H9 (cell line): ENCODE results near the gene TSPAN5. TPM values are rescaled to one million over a fixed set of nuclear protein-coding genes. Genes with fewer than 3 reads are reported as not detected.

Source experiments
- DNase-seq: peaks from one replicate; pipeline ENCODE4 v3.0.0-alpha.2; 2017
- H2AFZ ChIP-seq: one replicate; pipeline ENCODE4 v1.6.1; 2013; ENCODE audit warnings: mild to moderate bottlenecking, low read length, control low read depth, moderate library complexity
- H2AK5ac ChIP-seq: 2 replicates; pipeline ENCODE4 v1.6.1; 2013; ENCODE audit warnings: low read length, control low read depth, mixed read lengths; ENCODE audit not compliant: insufficient read length
- H2BK120ac ChIP-seq: one replicate; pipeline ENCODE4 v1.6.1; 2013; ENCODE audit warnings: low read depth, mild to moderate bottlenecking, low read length, control low read depth, inconsistent platforms; ENCODE audit not compliant: poor library complexity, severe bottlenecking
- H2BK12ac ChIP-seq: 2 replicates; pipeline ENCODE4 v1.6.1; 2013; ENCODE audit warnings: low read length, control low read depth, mixed read lengths, low read depth; ENCODE audit not compliant: insufficient read length
- H2BK15ac ChIP-seq: 2 replicates; pipeline ENCODE4 v1.6.1; 2013; ENCODE audit warnings: low read depth, low read length, control low read depth
- H2BK20ac ChIP-seq: one replicate; pipeline ENCODE4 v1.6.1; 2013; ENCODE audit warnings: low read depth, mild to moderate bottlenecking, low read length, control low read depth, inconsistent platforms; ENCODE audit not compliant: poor library complexity, severe bottlenecking
- H2BK5ac ChIP-seq: 2 replicates; pipeline ENCODE4 v1.6.1; 2013; ENCODE audit warnings: low read length, control low read depth, mixed read lengths; ENCODE audit not compliant: insufficient read length
- H3K14ac ChIP-seq: 2 replicates; pipeline ENCODE4 v1.6.1; 2013; ENCODE audit warnings: low read length, control low read depth; ENCODE audit not compliant: insufficient read depth
- H3K18ac ChIP-seq: 2 replicates; pipeline ENCODE4 v1.6.1; 2013; ENCODE audit warnings: low read depth, mild to moderate bottlenecking, mixed read lengths, low read length, control low read depth; ENCODE audit not compliant: insufficient read length
- H3K23ac ChIP-seq: 2 replicates; pipeline ENCODE4 v1.6.1; 2013; ENCODE audit warnings: low read length, control low read depth, mixed read lengths, low read depth; ENCODE audit not compliant: insufficient read length
- H3K23me2 ChIP-seq: 2 replicates; pipeline ENCODE4 v1.6.1; 2013; ENCODE audit warnings: low read depth, mild to moderate bottlenecking, mixed read lengths, low read length, control low read depth; ENCODE audit not compliant: insufficient read length, poor library complexity, severe bottlenecking
- H3K27ac ChIP-seq: 2 replicates; pipeline ENCODE4 v1.5.1; 2013; ENCODE audit warnings: low read length, control low read depth, mixed read lengths, low read depth; ENCODE audit not compliant: insufficient read length
- H3K27me3 ChIP-seq: 2 replicates; pipeline ENCODE4 v1.6.1; 2013; ENCODE audit warnings: low read length, control low read depth, inconsistent platforms; ENCODE audit not compliant: insufficient read depth
- H3K4ac ChIP-seq: 2 replicates; pipeline ENCODE4 v1.6.1; 2013; ENCODE audit warnings: low read depth, mild to moderate bottlenecking, control low read depth, inconsistent platforms, low read length, moderate library complexity
- H3K4me1 ChIP-seq: 2 replicates; pipeline ENCODE4 v1.6.1; 2013; ENCODE audit warnings: low read length, control low read depth, inconsistent platforms; ENCODE audit not compliant: insufficient read depth
- H3K4me2 ChIP-seq: 2 replicates; pipeline ENCODE4 v1.6.1; 2013; ENCODE audit warnings: low read length, control low read depth, mixed read lengths; ENCODE audit not compliant: insufficient read length, insufficient read depth
- H3K56ac ChIP-seq: 2 replicates; pipeline ENCODE4 v1.6.1; 2013; ENCODE audit warnings: low read depth, mild to moderate bottlenecking, mixed read lengths, low read length, control low read depth; ENCODE audit not compliant: insufficient read length
- H3K79me1 ChIP-seq: 2 replicates; pipeline ENCODE4 v1.6.1; 2013; ENCODE audit warnings: low read depth, mild to moderate bottlenecking, moderate library complexity, low read length, control low read depth, inconsistent platforms; ENCODE audit not compliant: insufficient read depth, poor library complexity, severe bottlenecking
- H3K79me2 ChIP-seq: 2 replicates; pipeline ENCODE4 v1.6.1; 2013; ENCODE audit warnings: low read length, control low read depth, inconsistent platforms; ENCODE audit not compliant: insufficient read depth
- H3K9ac ChIP-seq: 2 replicates; pipeline ENCODE4 v1.6.1; 2013; ENCODE audit warnings: low read length, control low read depth, mixed read lengths; ENCODE audit not compliant: insufficient read length; ENCODE audit errors: extremely low read depth
- H3K9me3 ChIP-seq: one replicate; pipeline ENCODE4 v1.6.1; 2013; ENCODE audit warnings: low read depth, low read length, inconsistent platforms; ENCODE audit not compliant: control insufficient read depth
- H3T11ph ChIP-seq: one replicate; pipeline ENCODE4 v1.6.1; 2013; ENCODE audit warnings: mild to moderate bottlenecking, low read length, control low read depth, inconsistent platforms
- H4K20me1 ChIP-seq: one replicate; pipeline ENCODE4 v1.6.1; 2013; ENCODE audit not compliant: control insufficient read depth, insufficient read length, insufficient read depth
- H4K5ac ChIP-seq: 2 replicates; pipeline ENCODE4 v1.6.1; 2013; ENCODE audit warnings: low read depth, mild to moderate bottlenecking, mixed read lengths, low read length, control low read depth; ENCODE audit not compliant: insufficient read length
- H4K8ac ChIP-seq: replicated peaks from 2 replicates; pipeline ENCODE4 v1.6.1; 2013; ENCODE audit warnings: low read length, control low read depth, mixed read lengths, low read depth; ENCODE audit not compliant: insufficient read length
- H4K91ac ChIP-seq: 2 replicates; pipeline ENCODE4 v1.6.1; 2013; ENCODE audit warnings: low read depth, mild to moderate bottlenecking, moderate library complexity, mixed read lengths, low read length, control low read depth; ENCODE audit not compliant: insufficient read length
- H3K27ac Mint-ChIP-seq, 3 experiments: 2 replicates in 2 of 3; 3 replicates in 1 of 3; pipeline ENCODE4 v1.8.0; 2020 to 2021; ENCODE audit warnings: mixed read lengths in 3 of 3, mild to moderate bottlenecking in 1 of 3, moderate library complexity in 1 of 3
- H3K27me3 Mint-ChIP-seq: 2 replicates; pipeline ENCODE4 v1.8.0; 2021; ENCODE audit warnings: low read depth, mild to moderate bottlenecking, moderate library complexity, mixed read lengths
- H3K36me3 Mint-ChIP-seq, 3 experiments: 2 replicates in 2 of 3; 3 replicates in 1 of 3; pipeline ENCODE4 v1.8.0; 2020 to 2021; ENCODE audit warnings: low read depth in 3 of 3, mixed read lengths in 3 of 3; ENCODE audit not compliant: insufficient read depth in 1 of 3
- H3K4me1 Mint-ChIP-seq, 2 experiments: 2 replicates each; pipeline ENCODE4 v1.8.0; 2020; ENCODE audit warnings: mixed read lengths in 2 of 2
- H3K4me3 Mint-ChIP-seq, 2 experiments: 2 replicates in 1 of 2; 3 replicates in 1 of 2; pipeline ENCODE4 v1.8.0; 2020 to 2021; ENCODE audit warnings: mild to moderate bottlenecking in 2 of 2, mixed read lengths in 2 of 2, moderate library complexity in 1 of 2
- H3K9me3 Mint-ChIP-seq, 2 experiments: 2 replicates in 1 of 2; 3 replicates in 1 of 2; pipeline ENCODE4 v1.8.0; 2020; ENCODE audit warnings: mild to moderate bottlenecking in 2 of 2, mixed read lengths in 2 of 2, moderate library complexity in 1 of 2
- WGBS: extraction: QIAGEN DNeasy Blood & Tissue Kit; methylation state at CpG from one replicate; pipeline ENCODE4 v1.1.7; 2013; ENCODE audit warnings: missing lambda C conversion rate, low lambda C conversion rate, mixed read lengths; ENCODE audit not compliant: insufficient read length; ENCODE audit errors: extremely low coverage; 5-methylcytosine and 5-hydroxymethylcytosine counted together
- total RNA-seq: library from RNA; stranded (reverse); gene quantifications from 2 replicates; pipeline ENCODE4 v1.2.1, GENCODE V29; 2021
- TF ChIP-seq, protein P1 (sequence below): fragments of 200-600 bp; sonication (generic); conservative IDR thresholded peaks from 3 replicates; pipeline ENCODE4 v1.8.0; 2021; ENCODE audit warnings: antibody characterized with exemption, mild to moderate bottlenecking

TSPAN5 gene
- total RNA-seq, 1 experiment from 2014 or later, result 7.0 TPM

DNA sequence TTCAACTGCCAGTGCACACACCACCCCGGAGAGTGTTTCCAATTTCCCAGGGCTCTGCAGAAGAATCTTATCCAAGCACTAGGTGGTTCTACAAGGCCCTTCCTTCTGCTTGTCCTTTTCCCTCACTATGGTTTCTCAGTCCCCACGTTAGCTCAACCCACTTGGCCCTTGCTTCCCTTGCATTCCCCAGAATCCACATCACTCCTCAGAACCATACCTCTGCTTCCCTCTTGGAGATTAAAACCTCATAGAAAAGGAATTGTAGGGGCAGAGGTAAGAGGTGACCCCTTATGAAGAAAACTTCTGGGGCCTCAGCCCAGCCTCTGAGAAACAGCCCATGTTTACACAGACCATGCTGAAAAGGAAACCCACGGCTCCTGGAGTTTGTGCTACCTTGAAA lies 42.4 kb downstream of the TSPAN5 start:
- peaks cover 17% of the 10 kb centered on the region for H3K4me1 ChIP-seq
- no peaks in the 10 kb centered on the region for H3K27me3 ChIP-seq
- peaks cover 38 to 42% of the 10 kb centered on the region in 2 experiments for H3K4me1 Mint-ChIP-seq
- H3K27me3 Mint-ChIP-seq, result no peaks in the 10 kb centered on the region
- H3K9ac ChIP-seq, result no peak overlapping the region
- H3K79me2 ChIP-seq, result no peaks in the 10 kb centered on the region; the same call in 1 of the 2 replicates
- no peaks in the 10 kb centered on the region for H3K9me3 Mint-ChIP-seq
- no peak overlapping the region for H4K5ac ChIP-seq
- H3K56ac ChIP-seq, result no peak overlapping the region
- no peak overlapping the region for H3K4ac ChIP-seq
- H3K4me3 Mint-ChIP-seq, result no peak overlapping the region
- H4K91ac ChIP-seq, result no peak overlapping the region
- no peak overlapping the region for H2BK120ac ChIP-seq
- H3K27ac Mint-ChIP-seq, result no peak overlapping the region; a peak in 1 of 7 replicates
- no peak overlapping the region for H3K23ac ChIP-seq
- H2BK12ac ChIP-seq, result no peak overlapping the region
- no peaks in the 10 kb centered on the region for H3K9me3 ChIP-seq
- DNase-seq, result no peak
- H2BK15ac ChIP-seq, result no peak overlapping the region
- TF ChIP-seq, protein P1, sequence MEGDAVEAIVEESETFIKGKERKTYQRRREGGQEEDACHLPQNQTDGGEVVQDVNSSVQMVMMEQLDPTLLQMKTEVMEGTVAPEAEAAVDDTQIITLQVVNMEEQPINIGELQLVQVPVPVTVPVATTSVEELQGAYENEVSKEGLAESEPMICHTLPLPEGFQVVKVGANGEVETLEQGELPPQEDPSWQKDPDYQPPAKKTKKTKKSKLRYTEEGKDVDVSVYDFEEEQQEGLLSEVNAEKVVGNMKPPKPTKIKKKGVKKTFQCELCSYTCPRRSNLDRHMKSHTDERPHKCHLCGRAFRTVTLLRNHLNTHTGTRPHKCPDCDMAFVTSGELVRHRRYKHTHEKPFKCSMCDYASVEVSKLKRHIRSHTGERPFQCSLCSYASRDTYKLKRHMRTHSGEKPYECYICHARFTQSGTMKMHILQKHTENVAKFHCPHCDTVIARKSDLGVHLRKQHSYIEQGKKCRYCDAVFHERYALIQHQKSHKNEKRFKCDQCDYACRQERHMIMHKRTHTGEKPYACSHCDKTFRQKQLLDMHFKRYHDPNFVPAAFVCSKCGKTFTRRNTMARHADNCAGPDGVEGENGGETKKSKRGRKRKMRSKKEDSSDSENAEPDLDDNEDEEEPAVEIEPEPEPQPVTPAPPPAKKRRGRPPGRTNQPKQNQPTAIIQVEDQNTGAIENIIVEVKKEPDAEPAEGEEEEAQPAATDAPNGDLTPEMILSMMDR, result no peak
- H3K23me2 ChIP-seq, result no peaks in the 10 kb centered on the region
- no peak overlapping the region for H4K8ac ChIP-seq
- H3K36me3 Mint-ChIP-seq, result no peaks in the 10 kb centered on the region
- H3K4me2 ChIP-seq, result no peak overlapping the region
- no peak overlapping the region for H2BK20ac ChIP-seq
- H3K27ac ChIP-seq, result no peak overlapping the region
- no peaks in the 10 kb centered on the region for H3K79me1 ChIP-seq
- no peaks in the 10 kb centered on the region for H4K20me1 ChIP-seq
- H3K18ac ChIP-seq, result no peak overlapping the region
- no CpG with 5 or more reads among the region's 3 CpGs for WGBS
- H2BK5ac ChIP-seq, result no peak overlapping the region
- H2AFZ ChIP-seq, result no peak overlapping the region
- no peak overlapping the region for H2AK5ac ChIP-seq
- no peak overlapping the region for H3T11ph ChIP-seq
- H3K14ac ChIP-seq, result no peak overlapping the region
